COR-L47 (cell line): ENCODE measurements around the gene ITPR1.

Experiments used
- DNase-seq: peaks from one replicate; lab custom pipeline; 2025; lab: John Stamatoyannopoulos, UW

The ITPR1 gene

DNA sequence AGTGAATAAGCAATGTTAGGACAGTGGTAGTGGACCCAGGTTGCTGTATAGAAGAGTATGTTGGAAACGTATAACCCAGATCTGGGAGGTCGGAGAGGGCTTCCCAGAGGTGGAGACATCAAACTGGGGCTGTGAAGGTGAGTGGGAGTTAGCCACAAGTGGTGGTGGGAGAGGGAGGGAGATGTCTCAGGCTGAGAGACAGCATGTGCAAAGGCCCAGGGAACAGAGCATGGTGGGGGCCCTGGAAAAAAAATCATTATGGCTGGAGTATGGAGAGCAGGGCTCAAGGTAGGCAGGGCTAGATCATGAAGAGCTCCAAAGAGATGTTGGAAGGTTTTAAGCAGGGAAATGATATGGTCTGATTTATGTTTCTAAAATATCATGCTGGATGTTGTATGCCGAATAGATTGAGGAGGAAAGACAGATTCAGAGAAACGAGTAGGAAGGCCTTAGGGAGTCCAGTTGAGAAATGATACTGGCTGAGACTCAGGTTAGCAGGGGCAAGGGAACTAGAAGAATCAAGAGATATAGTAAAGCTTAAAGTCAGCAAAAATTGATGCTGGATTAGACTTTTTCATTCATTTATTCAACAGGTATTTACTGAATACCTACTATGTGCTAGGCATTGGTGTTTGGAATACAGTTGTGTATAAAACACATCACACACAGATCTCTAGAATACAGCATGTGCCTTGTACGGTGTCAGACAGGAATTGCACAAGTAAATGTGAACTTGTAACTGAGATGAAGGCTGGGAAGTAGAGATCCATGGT, 17.0 kb downstream of the ITPR1 start:
- DNase-seq: no peak

DNA sequence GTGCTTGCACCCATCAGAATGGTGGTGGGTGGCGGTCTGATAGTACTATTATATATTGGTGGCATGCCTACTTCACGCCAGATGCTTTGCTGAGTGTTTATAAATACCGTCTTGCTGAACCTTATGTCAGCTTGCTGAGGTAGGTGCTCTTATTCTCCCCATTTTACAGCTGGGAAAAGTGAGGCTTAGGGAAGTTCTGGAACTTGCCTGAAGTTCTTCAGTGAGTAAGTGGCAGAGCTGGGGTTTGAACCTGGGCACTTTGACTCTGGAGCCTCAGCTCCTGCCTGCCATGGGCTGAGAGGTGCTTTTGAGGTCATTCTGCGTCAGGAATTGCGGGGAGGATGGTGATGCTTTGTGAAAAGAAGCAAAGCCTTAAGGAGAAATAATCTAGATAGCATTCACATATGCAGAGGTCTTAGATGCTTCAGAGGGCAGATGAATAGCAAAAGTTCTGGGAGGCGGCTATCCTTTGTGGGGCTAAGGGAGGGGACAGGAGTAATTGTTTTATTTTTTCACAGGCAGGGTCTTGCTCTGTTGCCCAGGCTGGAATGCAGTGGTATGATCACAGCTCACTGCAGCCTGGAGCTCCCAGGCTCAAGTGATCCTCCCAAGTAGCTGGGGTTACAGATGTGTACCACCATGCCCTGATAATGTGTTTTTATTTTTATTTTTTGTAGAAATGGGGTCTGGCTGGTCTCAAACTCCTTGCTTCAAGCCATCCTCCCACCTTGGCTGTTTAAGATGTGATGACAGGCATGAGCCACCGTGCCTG, 18.5 kb downstream of the ITPR1 start:
- no peak for DNase-seq

DNA sequence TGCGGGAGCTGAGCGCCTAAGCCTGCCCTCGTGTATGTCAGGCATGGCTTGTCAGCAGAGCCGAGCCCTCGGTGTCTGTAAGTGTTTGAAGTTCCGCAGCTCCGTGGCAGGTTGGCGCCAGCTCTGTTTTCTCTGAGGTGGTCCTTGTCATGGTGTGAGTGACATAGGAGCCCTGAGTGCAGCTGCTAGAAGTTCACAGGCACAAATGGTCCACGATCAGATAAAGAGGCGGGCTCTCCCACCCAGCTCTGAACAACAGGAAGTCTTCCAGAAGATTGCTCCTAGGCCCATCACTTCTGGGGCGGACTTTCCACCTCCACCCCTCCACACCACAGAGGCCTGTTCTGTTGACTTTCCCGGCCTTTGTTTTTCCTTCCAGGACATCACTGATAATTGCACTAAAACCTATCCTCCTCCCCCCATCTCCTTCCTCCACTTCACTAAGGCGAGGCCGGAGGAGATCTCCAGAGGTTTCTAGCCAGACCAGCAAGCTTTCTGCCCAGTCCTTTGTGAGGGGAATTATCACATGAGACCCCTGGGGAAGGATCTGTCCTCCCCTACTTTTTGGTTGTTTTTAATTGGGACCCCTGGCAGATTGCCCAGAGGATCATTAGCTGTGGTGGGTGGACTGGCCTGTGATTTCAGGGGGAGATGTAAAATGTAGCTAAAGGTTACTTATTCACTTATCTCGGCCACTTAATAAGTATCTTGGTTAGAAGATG, 19.9 kb downstream of the ITPR1 start:
- no peak for DNase-seq

DNA sequence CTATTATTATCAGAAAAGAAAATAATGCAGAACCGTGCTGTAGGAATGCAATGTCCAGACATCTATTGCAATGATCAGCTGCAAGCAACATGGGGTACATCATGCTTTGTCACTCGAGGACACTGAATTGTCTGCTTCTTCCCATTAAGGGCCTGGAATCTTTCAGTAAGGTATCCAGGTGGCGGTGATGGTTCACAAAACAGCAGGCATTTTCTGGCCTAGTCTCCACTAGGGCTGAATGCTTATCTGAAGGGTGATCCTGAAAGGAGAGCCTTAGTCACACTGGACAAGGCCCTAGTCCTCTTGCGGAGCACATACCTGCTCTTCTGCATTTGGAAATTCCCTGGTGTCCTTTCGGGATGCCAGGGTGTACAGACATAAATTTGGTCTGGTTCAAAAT, 21.2 kb downstream of the ITPR1 start:
- DNase-seq: no peak

DNA sequence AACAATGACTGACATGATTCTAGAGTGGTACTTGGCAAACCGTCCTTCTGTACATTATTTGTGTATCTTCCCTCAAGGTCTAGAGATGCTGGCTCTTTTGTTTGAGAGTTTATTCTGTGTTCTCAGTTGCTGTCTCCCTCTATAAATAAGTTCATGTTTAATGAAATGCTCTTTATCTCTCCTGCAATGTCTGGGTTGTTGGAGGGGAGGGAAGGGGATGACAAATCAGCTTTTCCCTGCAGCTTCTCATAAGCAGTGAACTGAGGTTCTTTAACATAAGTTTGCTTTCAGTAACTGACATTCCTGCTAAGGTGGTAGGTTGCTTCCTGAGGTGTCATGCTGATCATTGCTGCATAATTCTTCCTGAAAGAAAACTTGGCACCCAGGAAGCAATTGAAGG, 21.8 kb downstream of the ITPR1 start:
- DNase-seq: no peak

DNA sequence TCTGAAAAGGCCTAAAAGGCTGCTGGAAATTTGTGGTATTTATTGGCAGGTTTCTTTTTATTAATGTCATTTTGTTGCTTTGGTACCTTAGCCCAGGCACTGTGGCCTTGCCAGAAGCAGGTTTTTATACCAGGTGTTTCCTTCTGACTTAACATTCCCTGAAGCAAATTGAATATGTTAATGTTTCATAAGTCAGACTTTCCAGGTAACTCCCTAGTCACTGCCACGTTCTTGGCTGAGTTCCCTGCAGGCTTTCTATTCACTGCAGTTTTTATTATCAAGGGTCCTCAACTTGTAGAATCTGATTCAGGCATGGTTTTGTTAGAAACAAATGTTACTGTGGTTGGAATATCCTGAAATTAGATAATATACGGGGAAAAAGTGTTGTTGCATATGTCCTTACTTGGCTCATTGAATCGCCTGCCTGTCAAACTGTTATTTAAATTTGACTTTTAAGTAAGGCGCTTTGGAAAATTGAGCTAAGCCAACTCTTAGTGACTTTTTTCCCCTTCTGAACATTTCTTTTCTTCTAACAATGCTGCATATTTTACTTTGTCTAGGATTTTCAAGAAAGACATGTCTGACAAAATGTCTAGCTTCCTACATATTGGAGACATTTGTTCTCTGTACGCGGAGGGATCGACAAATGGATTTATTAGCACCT, 22.9 kb downstream of the ITPR1 start:
- no peak for DNase-seq

DNA sequence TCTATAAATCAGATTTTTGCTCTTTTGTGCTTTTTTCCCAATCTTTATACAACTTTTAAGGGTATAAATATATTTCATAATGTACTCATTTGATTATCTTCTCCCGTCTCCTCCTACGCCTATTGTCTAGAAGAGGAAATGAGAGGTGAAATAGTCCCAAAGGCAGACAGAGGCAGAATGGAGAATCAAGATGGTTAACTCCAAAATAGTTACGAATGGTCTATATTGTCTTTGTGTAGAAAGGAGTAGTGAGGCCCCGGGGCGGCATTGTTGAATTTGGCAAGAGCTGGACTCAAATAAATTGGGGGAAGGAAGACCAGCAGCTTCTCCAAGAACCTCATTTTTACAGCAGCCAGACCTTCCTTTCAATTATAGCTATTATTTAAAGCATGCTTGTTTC, 23.9 kb downstream of the ITPR1 start:
- DNase-seq: no peak

DNA sequence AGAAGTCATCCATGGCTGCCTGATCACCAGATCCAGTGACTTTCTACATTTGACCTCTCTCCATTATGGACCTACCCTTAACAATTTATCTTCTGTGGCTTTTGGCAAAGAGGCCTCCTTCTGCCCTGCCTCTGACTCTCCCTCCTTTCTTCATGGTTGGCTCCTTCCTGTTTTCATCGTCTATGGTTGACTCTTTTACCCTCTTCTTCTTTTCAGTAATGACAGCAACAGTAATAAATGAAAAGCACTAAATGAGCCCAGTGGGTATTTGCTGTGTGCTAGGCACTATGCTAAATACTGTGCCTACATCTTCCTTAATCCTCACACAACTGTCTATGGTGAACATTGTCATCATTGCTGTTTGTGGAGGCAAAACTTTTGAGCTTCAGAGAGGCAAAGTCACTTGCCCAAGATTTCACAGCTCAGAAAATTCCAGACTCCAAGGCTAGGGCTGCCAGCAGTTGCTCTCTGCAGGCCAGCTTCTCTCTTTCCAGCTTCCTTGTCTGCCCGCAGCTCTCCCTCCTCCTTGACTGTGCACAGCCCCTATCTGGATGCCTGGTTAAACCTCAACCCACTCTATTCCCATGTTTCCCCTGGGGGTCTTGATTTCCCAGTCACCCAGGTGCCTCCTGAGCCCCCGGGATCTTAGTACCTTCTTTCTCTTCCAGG, 24.6 kb downstream of the ITPR1 start:
- DNase-seq: no peak

DNA sequence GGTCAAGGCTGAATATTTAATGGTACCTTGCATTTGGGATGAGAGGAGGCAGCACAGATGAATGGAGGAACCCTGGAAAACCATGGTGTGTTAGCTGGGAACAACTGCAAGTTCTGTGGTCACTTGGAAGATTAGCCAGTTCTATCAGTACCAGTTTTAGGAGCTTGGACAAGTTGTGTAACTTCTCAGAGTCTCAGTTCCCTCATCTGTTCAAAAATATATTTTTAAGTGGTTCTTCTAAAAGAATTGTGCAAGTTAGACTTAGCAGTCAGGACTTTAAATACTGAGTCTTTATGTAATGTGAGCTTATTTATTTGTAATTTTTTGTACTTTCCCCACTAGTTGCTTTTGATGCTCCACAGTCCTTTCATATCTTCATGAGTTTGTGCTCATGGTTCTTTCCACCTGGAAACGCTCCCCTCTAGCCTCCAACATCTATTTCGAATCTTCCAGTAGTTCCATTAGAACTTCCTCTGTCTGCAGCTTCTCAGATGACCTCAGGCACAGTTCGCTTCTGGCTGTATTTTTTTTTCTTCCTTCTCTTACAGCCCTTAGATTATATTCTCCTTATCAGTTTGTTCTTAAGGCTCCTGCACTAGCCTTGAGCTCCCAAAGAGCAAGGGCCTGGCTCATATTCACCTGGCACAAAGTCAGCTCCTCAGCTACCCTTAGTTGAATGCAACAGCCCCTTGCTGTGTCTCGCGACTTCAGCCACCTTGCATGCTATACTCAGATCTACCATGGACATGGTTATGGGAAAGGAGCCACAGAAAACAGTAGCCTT, 27.1 kb downstream of the ITPR1 start:
- no peak for DNase-seq

DNA sequence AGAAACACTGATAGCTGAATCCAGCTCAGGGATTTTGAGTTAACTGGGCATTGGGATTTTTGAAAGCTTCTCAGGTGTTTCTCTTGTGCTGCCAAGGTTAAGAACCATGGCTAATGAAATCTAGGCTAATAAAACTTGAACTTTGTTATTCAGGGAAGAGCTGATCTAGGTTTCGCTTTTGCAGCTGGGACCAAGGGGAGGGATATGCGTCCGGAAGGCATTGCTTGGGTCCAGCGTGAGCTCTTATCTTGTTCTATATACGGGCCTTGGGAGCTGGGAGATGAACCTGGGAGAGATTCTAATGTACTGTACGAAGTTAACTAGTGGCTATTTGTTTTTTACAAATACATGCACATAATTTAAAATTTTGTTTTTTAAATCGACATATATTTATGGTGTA, 29.8 kb downstream of the ITPR1 start:
- no peak for DNase-seq

DNA sequence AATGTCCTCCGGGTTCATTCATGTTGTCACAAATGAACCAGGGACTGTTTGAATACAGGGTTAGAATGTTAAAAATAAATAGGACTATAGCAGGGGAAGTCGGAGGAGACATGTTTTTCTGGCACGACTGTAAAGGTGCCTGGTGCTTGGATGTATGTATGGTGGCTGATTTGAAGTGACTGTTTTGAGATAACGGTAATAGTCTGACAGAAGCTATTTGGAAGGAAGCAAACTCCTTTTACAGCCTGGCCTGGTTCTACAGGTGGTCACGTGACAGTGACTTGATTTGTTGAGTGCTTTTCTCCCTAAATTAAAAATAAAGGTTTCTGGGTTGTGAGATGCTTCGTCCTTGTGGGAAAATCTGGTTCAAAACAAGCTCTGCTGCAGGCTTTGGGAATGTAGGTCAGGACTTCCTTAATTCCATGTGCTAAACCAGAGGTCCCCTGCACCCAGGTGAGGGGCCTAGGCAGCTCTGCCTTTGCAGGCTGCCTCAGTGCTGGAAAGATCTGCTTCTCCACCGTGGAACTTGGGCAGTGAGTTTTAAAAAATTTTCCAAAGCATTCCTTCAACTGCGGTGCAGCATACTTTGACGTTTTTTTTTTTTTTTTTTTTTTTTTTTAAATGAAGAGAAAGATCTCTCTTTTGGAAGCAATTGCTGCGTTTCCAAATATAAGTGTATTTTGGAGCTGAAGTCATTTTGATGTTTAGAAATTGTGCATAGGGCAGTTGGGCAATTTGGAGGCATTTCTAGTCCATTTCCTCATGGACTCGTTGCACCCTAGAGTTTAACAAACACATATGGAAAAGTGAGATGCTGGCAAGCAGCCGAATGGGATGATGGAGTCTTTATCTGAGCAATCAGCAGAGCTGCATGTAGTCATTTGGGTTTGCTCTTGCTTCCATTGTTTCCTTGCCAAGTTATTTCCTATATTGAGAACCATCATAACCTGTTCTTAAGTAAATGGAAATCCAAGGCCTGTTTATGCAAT, 30.9 kb downstream of the ITPR1 start:
- DNase-seq: no peak

DNA sequence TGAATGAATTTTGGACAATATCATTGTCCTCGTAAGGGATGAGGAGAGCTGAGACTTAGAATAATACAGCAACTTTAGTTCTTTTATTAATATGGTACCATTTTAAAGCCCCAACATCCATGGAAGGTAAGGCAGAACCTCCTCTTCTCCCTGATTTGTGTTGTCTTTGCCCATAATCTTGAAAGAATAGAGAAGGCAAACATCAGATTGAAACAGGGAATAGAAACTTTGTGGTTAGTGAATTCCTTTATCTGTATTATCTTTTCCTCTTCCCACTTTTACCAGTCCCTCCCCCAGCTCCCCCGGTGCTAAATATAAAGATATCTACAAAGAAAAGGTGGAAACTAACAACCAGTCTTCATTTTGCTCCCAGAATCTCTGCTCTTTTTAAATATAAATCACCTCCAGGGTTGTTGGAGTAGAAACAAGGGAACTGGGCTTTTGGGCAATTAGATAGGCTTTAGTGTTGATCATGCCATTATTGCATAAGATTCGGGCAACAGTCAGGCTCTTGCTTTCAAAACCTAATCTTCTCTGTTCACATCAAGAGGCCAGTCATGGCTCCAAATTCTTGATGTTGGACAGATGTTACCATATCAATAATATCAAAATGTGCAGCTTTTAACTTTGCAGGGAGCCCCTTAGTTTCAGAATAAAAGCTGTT, 32.5 kb downstream of the ITPR1 start:
- no peak for DNase-seq

DNA sequence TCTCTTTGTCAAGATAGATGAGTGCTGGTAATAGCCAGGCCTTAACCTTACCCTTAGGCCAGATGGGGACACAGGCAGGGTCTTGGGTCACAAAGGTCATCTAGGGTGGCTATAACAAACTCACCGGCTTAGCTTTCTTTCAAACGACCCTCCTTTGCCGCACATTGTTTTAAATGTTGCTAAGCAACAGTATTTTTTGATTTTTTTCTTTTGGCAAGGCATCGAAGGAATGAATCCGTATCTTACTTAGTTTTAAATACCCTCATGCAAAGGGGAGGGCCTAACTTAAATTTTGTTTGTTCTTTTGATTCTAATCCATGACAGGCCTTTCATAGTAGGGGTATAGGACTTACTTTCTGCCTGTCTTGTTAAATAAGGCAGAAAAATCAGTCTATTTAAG, 35.2 kb downstream of the ITPR1 start:
- no peak for DNase-seq

DNA sequence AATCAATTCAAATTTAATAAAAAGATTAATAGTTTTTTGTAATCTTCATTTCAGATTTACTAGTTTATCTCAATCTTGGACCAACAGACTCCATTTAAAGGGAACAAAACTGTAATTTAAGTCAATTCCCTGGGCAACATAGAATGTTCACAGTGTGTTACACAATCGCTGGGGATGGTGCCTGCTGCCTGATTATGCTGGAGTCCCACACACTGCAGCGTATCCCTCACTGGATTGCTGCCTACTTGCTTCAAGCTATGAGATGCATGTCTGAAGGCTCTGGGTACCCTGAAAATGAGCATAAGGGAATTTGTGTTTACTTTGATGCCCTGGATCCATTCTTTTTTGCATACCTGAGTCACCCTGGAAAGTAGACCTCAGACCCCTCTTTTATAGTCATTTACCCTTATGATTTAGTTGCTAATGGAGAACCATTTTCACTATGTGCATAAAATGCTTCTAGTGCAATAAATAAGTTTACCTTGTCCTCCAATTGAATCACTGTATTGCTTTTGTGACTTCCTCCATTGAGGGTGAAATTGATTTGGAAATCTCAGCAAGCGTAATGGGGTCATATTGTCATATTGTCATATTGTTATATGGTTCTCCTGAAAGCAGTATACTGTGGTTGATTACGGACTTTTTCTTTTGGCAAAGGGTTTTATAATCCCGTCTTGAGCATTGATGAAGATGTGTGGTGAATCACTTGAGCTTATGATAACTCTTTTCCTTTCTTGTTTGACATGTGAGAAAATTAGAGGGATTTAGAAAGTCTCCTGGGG, 35.9 kb downstream of the ITPR1 start:
- no peak for DNase-seq

DNA sequence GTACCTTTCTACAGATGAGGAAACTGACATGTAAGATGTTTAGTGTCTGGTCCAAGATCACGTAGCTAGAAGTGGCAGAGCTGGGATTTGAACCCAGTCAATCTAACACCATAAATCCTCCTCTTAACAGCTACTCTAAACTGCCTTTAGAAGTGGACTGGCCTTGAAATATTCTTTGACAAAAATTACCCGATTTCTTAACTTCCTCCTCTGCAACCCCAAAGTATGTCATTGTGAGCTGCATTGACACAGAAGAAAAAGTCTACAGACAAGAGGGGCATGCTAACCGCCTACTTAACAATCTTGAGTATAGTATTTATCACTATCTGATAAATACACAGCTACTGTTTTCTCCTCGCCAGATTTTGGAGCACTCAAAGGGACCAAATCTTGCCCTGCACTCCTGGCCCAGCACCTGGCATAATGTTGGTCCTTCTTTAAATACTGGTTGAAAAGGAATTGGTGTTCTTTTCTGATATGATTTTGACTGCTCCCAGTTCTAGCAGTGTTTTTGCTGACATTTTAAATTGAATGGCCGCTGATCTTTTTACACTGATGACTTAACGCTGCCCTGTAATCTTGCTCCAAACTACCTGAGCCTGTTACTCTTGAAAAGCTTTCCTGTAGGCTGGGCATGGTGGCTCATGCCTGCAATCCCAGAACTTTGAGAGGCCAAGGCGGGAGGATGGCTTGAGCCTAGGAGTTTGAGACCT, 36.9 kb downstream of the ITPR1 start:
- DNase-seq: no peak

DNA sequence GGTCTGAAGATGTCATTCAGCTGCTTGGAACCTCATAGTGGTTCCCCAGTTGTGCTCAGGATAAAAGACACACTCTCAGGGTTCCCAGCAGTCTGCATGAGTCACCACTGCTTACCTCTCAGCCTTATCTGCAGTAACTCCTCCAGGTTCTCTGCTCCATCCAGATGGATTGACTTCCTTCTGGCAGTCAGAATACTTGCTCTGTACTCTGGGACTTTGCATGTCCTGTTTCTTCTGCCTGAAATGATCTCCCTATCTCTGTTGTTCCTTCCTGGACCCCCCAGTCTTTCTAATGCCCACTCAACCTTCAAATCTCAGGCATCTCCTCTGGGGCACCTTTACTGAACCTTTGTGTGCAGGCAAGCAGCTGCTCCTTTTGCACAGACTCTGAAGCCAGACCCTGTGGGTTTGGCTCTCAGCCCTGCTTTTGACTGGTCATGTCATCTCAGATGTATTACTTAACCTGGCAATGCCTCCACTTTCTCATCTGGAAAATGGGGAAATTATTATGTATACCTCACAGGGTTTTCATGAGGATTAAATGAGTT, 38.4 kb downstream of the ITPR1 start:
- DNase-seq: no peak

DNA sequence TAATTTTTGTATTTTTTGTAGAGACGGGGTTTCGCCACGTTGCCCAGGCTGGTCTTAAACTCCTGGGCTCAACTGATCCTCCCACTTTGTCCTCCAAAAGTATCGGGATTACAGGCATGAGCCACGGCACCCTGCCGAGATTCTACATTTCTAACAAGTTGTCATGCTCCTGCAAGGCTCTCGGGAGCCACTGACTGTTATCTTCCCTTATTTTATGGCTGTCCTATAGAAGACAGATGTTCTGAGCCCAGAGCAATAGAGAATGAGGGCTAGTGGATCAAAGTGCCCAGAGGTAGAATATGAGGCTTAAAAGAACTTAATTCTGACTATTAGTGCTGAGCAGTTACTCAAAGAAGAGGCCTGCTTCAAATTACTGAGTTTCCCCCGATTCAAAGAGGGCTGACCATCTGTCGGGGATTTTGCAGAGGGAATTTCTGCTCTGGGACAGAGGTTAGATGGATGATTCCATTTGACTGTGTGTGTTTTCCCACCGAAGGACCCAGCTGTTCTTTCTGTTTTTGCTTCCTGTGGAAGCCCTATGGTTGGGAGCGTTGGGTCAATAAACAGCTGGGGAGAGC, 39.5 kb downstream of the ITPR1 start:
- no peak for DNase-seq
